HCT116 (cell line): ENCODE results near the gene SH3BP1. TPM values are rescaled to one million over a fixed set of nuclear protein-coding genes. Genes with fewer than 3 reads are reported as not detected.
A peak's percentile ranks its signal among the peaks of the same experiment; 100 is the strongest.

Source experiments
- ATAC-seq: fragments of 200-7000 bp; cut with Tn5 transposase; 2 replicates; pipeline ENCODE4 v1.9.1; 2020; ENCODE audit warnings: mild to moderate bottlenecking, moderate library complexity
- BruUV-seq: library from RNA; stranded (reverse); fragments of 400-500 nt; replicated peaks from 2 replicates; lab custom pipeline; 2021; lab: Mats Ljungman, UMichigan
- CTCF ChIA-PET: fragments of 300-600 bp; sonication (Branson Sonifier 250); formaldehyde crosslinking; loops from one replicate; lab custom pipeline; 2021; ENCODE audit warnings: antibody characterized with exemption; lab: Charles Lee
- POLR2A ChIA-PET: fragments of 300-600, 350-600 bp; sonication (Branson Sonifier 250); formaldehyde crosslinking; loops from one replicate; lab custom pipeline; 2021; ENCODE audit warnings: antibody characterized with exemption; lab: Charles Lee
- RAD21 ChIA-PET, 2 experiments: fragments of 300-600 bp; sonication (Branson Sonifier 250); formaldehyde crosslinking; loops; one replicate each; lab custom pipeline; 2023; ENCODE audit warnings: low total read pairs in 2 of 2; ENCODE audit not compliant: uncharacterized antibody in 2 of 2, unreplicated experiment in 2 of 2, low non-redundant PET in 1 of 2; lab: Charles Lee
- DNase-seq: peaks from one replicate; pipeline ENCODE4 v3.0.0-alpha.2; 2010; ENCODE audit warnings: low read depth, low spot score
- H2AFZ ChIP-seq: fragments of 200-600 bp; shearing (Covaris generic), sonication (generic); 2 replicates; pipeline ENCODE4 v1.6.1; 2017; ENCODE audit warnings: low read depth, mixed run types, mixed read lengths, antibody characterized with exemption, low read length; ENCODE audit not compliant: poor library complexity, severe bottlenecking
- H3K27ac ChIP-seq: 2 replicates; pipeline ENCODE4 v1.5.1; 2012; ENCODE audit warnings: low read depth, low read length
- H3K27me3 ChIP-seq: fragments of 200-600 bp; sonication (generic); 2 replicates; pipeline ENCODE4 v1.6.1; 2016; ENCODE audit warnings: mixed run types, low read length, mixed read lengths; ENCODE audit not compliant: insufficient read depth
- H3K36me3 ChIP-seq, 2 experiments: fragments of 200-500 bp in 1 of 2; fragments of 200-600 bp in 1 of 2; sonication (Bioruptor generic) in 1 of 2; sonication (generic) in 1 of 2; 2 replicates each; pipeline versions ENCODE4 v1.5.1 to v1.6.1; 2014 to 2016; ENCODE audit warnings: low read length in 2 of 2, inconsistent platforms in 1 of 2, mixed read lengths in 1 of 2, mixed run types in 1 of 2; ENCODE audit not compliant: insufficient read depth in 2 of 2, control insufficient read depth in 1 of 2
- H3K4me1 ChIP-seq, 2 experiments: fragments of 200-600 bp in 1 of 2; sonication (generic) in 1 of 2; 2 replicates each; pipeline versions ENCODE4 v1.5.1 to v1.6.1; 2012 to 2017; ENCODE audit warnings: low read length in 2 of 2, inconsistent platforms in 1 of 2, mild to moderate bottlenecking in 1 of 2, mixed read lengths in 1 of 2, mixed run types in 1 of 2, moderate library complexity in 1 of 2; ENCODE audit not compliant: insufficient read depth in 2 of 2, control insufficient read depth in 1 of 2
- H3K4me2 ChIP-seq: fragments of 200-600 bp; sonication (generic); 2 replicates; pipeline ENCODE4 v1.6.1; 2017; ENCODE audit warnings: mixed run types, low read length, mixed read lengths
- H3K4me3 ChIP-seq, 2 experiments: fragments of 200-600 bp in 1 of 2; sonication (generic) in 1 of 2; replicated peaks in 1 of 2; 2 replicates each; pipeline ENCODE4 v1.5.1; 2011 to 2016; ENCODE audit warnings: low read length in 2 of 2, control low read depth in 1 of 2, low read depth in 1 of 2, mild to moderate bottlenecking in 1 of 2, mixed read lengths in 1 of 2, mixed run types in 1 of 2
- H3K79me2 ChIP-seq: fragments of 200-600 bp; sonication (generic); 2 replicates; pipeline ENCODE4 v1.6.1; 2017; ENCODE audit warnings: mild to moderate bottlenecking, mixed run types, low read length, moderate library complexity, mixed read lengths; ENCODE audit not compliant: insufficient read depth
- H3K9ac ChIP-seq: fragments of 200-600 bp; sonication (generic); 2 replicates; pipeline ENCODE4 v1.6.1; 2016; ENCODE audit warnings: low read length, mixed read lengths
- H3K9me2 ChIP-seq: fragments of 200-600 bp; sonication (generic), shearing (Covaris generic); 2 replicates; pipeline ENCODE4 v1.6.1; 2017; ENCODE audit warnings: mixed run types, mild to moderate bottlenecking, moderate library complexity; ENCODE audit not compliant: insufficient read depth
- H3K9me3 ChIP-seq, 2 experiments: fragments of 200-500 bp in 1 of 2; fragments of 200-600 bp in 1 of 2; sonication (Bioruptor generic) in 1 of 2; sonication (generic) in 1 of 2; 2 replicates each; pipeline ENCODE4 v1.6.1; 2014 to 2017; ENCODE audit warnings: low read length in 2 of 2, mixed read lengths in 2 of 2, inconsistent platforms in 1 of 2, low read depth in 1 of 2, mild to moderate bottlenecking in 1 of 2, mixed run types in 1 of 2, moderate library complexity in 1 of 2; ENCODE audit not compliant: control insufficient read depth in 1 of 2, insufficient read depth in 1 of 2
- H4K20me1 ChIP-seq: fragments of 200-600 bp; sonication (generic), shearing (Covaris generic); 2 replicates; pipeline ENCODE4 v1.6.1; 2017; ENCODE audit warnings: mixed run types, mild to moderate bottlenecking, moderate library complexity; ENCODE audit not compliant: insufficient read depth
- CBX3 ChIP-seq: IDR thresholded peaks from 2 replicates; pipeline ENCODE4 v1.6.1; 2012; ENCODE audit warnings: low read depth
- ELF1 ChIP-seq: IDR thresholded peaks from 2 replicates; pipeline ENCODE4 v1.6.1; 2012; ENCODE audit warnings: low read depth, borderline replicate concordance
- EZH2 ChIP-seq: fragments of 200-600 bp; sonication (generic); IDR thresholded peaks from 2 replicates; pipeline ENCODE4 v1.6.1; 2017; ENCODE audit warnings: antibody characterized with exemption, mixed run types
- RAD21 ChIP-seq: IDR thresholded peaks from 2 replicates; pipeline ENCODE4 v1.6.1; 2012; ENCODE audit warnings: low read depth, mild to moderate bottlenecking
- TCF7L2 ChIP-seq: IDR thresholded peaks from 2 replicates; pipeline ENCODE4 v1.7.0; 2011; ENCODE audit warnings: borderline replicate concordance, inconsistent platforms; ENCODE audit not compliant: insufficient read depth, insufficient read length; ENCODE audit errors: extremely low read depth
- YY1 ChIP-seq: IDR thresholded peaks from 2 replicates; pipeline ENCODE4 v1.6.1; 2011; ENCODE audit warnings: low read length, low read depth, moderate library complexity, mild to moderate bottlenecking; ENCODE audit not compliant: insufficient replicate concordance; ENCODE audit errors: extremely low read depth
- ZNF274 ChIP-seq: fragments of 200-500 bp; sonication (Bioruptor generic); IDR thresholded peaks from 2 replicates; pipeline ENCODE4 v1.6.1; 2014; ENCODE audit warnings: mild to moderate bottlenecking, low read depth, low read length, inconsistent platforms
- intact Hi-C: fragments of 100-400 bp; cut with micrococcal nuclease; formaldehyde crosslinking; loops from 2 replicates; pipeline ENCODE4 v1.10.0; 2022
- total RNA-seq: library from RNA; stranded (reverse); gene quantifications from one replicate; pipeline ENCODE4 v1.2.1, GENCODE V29; 2021; ENCODE audit not compliant: unreplicated experiment
- TF ChIP-seq, protein P1 (sequence below): IDR thresholded peaks from 2 replicates; pipeline ENCODE4 v1.6.1; 2011; ENCODE audit warnings: mild to moderate bottlenecking, low read length, moderate library complexity; ENCODE audit not compliant: insufficient replicate concordance; ENCODE audit errors: extremely low read depth

The SH3BP1 gene
- total RNA-seq, 1 experiment from 2014 or later: 48.4 TPM

DNA sequence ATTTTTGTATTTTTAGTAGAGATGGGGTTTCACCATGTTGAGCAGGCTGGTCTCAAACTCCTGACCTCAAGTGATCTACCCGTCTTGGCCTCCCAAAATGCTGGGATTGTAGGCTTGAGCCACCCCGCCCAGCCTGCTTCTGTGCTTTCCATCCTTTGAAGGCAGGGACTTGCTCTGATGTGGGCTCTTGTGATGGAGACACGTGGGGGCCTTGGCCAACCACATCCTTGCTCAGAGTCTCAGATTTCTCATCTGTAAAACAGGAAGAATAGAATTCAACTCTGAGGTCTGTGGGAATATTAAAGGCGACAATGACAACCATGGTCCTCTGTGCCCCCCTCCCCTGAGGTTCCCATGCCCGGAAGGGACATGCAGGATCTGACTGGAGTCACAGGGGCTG lies 34.6 kb upstream of the SH3BP1 start:
- peaks cover 11% of the 10 kb centered on the region for H3K79me2 ChIP-seq
- ATAC-seq: no peak
- ChIA-PET RAD21 (no interaction called here), POLR2A (no interaction called here), CTCF (interaction anchor here (4.8 kb wide), 1 partner anchor 12 kb away, joined by 74 read pairs; no protein-coding TSS in a partner anchor)
- no peak overlapping the region for H3K9ac ChIP-seq
- no peaks in the 10 kb centered on the region for H3K27me3 ChIP-seq
- no peaks in the 10 kb centered on the region for H3K9me2 ChIP-seq
- H3K36me3 ChIP-seq: no peaks in the 10 kb centered on the region
- peak overlapping the region; percentile 4 for H2AFZ ChIP-seq
- no peaks in the 10 kb centered on the region for H3K9me3 ChIP-seq
- intact Hi-C loops: loop anchor here (5.0 kb wide), 1 partner anchor 202 kb away; the partner anchor contains the start of gene GCAT
- H3K4me3 ChIP-seq: no peak overlapping the region
- H4K20me1 ChIP-seq: no peaks in the 10 kb centered on the region
- no peak overlapping the region for H3K4me2 ChIP-seq
- no peak overlapping the region for H3K27ac ChIP-seq
- TF ChIP-seq TCF7L2 (peak; percentile 38), RAD21 (no peak), ELF1 (no peak), ZNF274 (no peak), CBX3 (no peak), EZH2 (no peak), YY1 (no peak)
- TF ChIP-seq, protein P1, sequence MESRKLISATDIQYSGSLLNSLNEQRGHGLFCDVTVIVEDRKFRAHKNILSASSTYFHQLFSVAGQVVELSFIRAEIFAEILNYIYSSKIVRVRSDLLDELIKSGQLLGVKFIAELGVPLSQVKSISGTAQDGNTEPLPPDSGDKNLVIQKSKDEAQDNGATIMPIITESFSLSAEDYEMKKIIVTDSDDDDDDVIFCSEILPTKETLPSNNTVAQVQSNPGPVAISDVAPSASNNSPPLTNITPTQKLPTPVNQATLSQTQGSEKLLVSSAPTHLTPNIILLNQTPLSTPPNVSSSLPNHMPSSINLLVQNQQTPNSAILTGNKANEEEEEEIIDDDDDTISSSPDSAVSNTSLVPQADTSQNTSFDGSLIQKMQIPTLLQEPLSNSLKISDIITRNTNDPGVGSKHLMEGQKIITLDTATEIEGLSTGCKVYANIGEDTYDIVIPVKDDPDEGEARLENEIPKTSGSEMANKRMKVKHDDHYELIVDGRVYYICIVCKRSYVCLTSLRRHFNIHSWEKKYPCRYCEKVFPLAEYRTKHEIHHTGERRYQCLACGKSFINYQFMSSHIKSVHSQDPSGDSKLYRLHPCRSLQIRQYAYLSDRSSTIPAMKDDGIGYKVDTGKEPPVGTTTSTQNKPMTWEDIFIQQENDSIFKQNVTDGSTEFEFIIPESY: no peak
- TF ChIP-seq, all 23 proteins: peak for 1
- H3K4me1 ChIP-seq: peaks cover 40 to 61% of the 10 kb centered on the region in 2 experiments
- BruUV-seq: no TSS peak
- no peak for DNase-seq
